Kidney (tissue), 14 donors: ENCODE measurements around the gene SAMD13. TPM values are rescaled to one million over a fixed set of nuclear protein-coding genes. Genes with fewer than 3 reads are reported as not detected.

Experiments used
- DNase-seq, 5 donors: peaks; one replicate each; pipeline ENCODE4 v3.0.0-alpha.2; 2013 to 2020
- FAIRE-seq: peaks from 2 replicates; lab custom pipeline; 2012; peaks lifted over from hg19 to GRCh38; lab: Jason Lieb, UNC
- H3K27ac ChIP-seq, 2 donors: one replicate each; pipeline ENCODE4 v1.7.0; 2013; ENCODE audit warnings: low read depth in 2 of 2, low read length in 2 of 2, inconsistent platforms in 1 of 2
- H3K27me3 ChIP-seq: one replicate; pipeline ENCODE4 v1.7.1; 2013; ENCODE audit warnings: low read length, inconsistent platforms; ENCODE audit not compliant: control insufficient read depth, insufficient read depth
- H3K36me3 ChIP-seq, 3 donors: one replicate each; pipeline versions ENCODE4 v1.7.0 to v1.7.1; 2013; ENCODE audit warnings: low read length in 3 of 3, control low read depth in 1 of 3, inconsistent platforms in 1 of 3; ENCODE audit not compliant: insufficient read depth in 3 of 3, control insufficient read depth in 2 of 3
- H3K4me1 ChIP-seq, 3 donors: one replicate each; pipeline versions ENCODE4 v1.7.0 to v1.7.1; 2013; ENCODE audit warnings: low read length in 3 of 3, inconsistent platforms in 1 of 3, low read depth in 1 of 3; ENCODE audit not compliant: control insufficient read depth in 2 of 3, insufficient read depth in 2 of 3
- H3K4me3 ChIP-seq, 3 donors: one replicate each; pipeline versions ENCODE4 v1.7.0 to v1.8.1; 2013; ENCODE audit warnings: low read length in 3 of 3, control low read depth in 1 of 3, inconsistent platforms in 1 of 3
- H3K9ac ChIP-seq, 3 donors: one replicate each; pipeline versions ENCODE4 v1.7.0 to v1.7.1; 2013; ENCODE audit warnings: low read length in 3 of 3, control low read depth in 1 of 3, inconsistent platforms in 1 of 3
- H3K9me3 ChIP-seq, 3 donors: one replicate each; pipeline versions ENCODE4 v1.7.0 to v1.7.1; 2013; ENCODE audit warnings: low read length in 3 of 3, control low read depth in 1 of 3, inconsistent platforms in 1 of 3; ENCODE audit not compliant: control insufficient read depth in 2 of 3, insufficient read depth in 1 of 3
- CTCF ChIP-seq: IDR thresholded peaks from 3 replicates; pipeline ENCODE4 v1.5.1; 2012; ENCODE audit warnings: mild to moderate bottlenecking, moderate library complexity, borderline replicate concordance; ENCODE audit not compliant: insufficient read depth; ENCODE audit errors: extremely low read depth
- intact Hi-C: fragments of 100-400 bp; cut with DNase I; formaldehyde crosslinking; loops from one replicate; pipeline ENCODE4 v1.11.1; 2022
- polyA plus RNA-seq: library from polyadenylated mRNA; stranded (reverse); fragments of 350-450 nt; fragmentation: Illumina TruSeq; extraction: RNeasy Lipid Tissue Mini Kit (QIAGEN cat#74804); gene quantifications from one replicate; pipeline ENCODE4 v1.2.3, GENCODE V29; 2014; ENCODE audit warnings: low read depth, low replicate concordance; ENCODE audit not compliant: insufficient read depth
- total RNA-seq: library from RNA; stranded (reverse); fragmentation: NEBNext Ultra II Directional; extraction: Animal tissue kit (Norgen Biotek cat#: 25700); gene quantifications from one replicate; pipeline ENCODE4 v1.2.1, GENCODE V29; 2021
- donor health status: control.
- donor health status: control.
- donor health status: control.
- donor health status: control.
- donor health status: control.
- donor health status: DM: yes; HTN: yes; CAD: no.
- donor health status: Normal renal cell carcinoma (clear cell type).

Gene SAMD13
- total and polyA plus RNA-seq, 2 donors from 2014 or later = 2.9 to 4.5 TPM

DNA sequence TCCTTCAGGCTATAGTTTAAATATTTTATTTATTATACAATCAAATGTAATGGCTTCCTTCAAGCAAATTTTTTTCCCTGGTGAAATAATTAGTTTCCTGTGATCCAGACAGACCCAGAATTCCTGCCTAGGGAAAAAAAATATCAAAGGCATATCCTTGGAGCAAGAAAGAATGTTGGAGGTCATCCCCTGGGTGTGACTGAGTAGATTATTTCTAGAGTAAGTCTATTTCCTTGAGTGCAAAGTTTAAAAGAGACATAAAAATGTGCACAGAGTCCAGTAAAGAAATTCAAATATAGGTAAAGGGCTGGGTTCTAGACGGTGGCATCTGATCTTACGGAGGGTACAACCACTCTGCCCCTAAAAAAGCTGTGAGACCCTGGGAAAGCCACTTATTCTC is 32.2 kb upstream of the SAMD13 start:
- FAIRE-seq (no peak), DNase-seq (peak in 2 of 5 donors; percentile 31 to 57)
- TF ChIP-seq CTCF = no peak
- Histone ChIP-seq H3K27me3 (no peaks in the 10 kb centered on the region), H3K4me1 (peaks cover 0 to 6% (median 4%) of the 10 kb centered on the region in 3 donors), H3K4me3 (no peak overlapping the region), H3K9me3 (no peaks in the 10 kb centered on the region), H3K9ac (no peak overlapping the region), H3K27ac (peak overlapping the region in 1 of 2 donors; percentile 30), H3K36me3 (no peaks in the 10 kb centered on the region)
- intact Hi-C loops = no loop called here

- DNase-seq (peak in 4 of 5 donors; percentile 48 to 90 (median 74)), FAIRE-seq (no peak)
- Histone ChIP-seq H3K4me3 (peak overlapping the region in 1 of 3 donors; percentile 13), H3K9me3 (no peaks in the 10 kb centered on the region), H3K9ac (no peak overlapping the region), H3K4me1 (peaks cover 0 to 6% (median 4%) of the 10 kb centered on the region in 3 donors), H3K27ac (no peak overlapping the region), H3K36me3 (no peaks in the 10 kb centered on the region), H3K27me3 (no peaks in the 10 kb centered on the region)
- intact Hi-C loops = no loop called here
- no peak for TF ChIP-seq CTCF
Observed at GRCh38 chr1:84271441-84272151, 29.9 kb upstream of the SAMD13 start.

DNA sequence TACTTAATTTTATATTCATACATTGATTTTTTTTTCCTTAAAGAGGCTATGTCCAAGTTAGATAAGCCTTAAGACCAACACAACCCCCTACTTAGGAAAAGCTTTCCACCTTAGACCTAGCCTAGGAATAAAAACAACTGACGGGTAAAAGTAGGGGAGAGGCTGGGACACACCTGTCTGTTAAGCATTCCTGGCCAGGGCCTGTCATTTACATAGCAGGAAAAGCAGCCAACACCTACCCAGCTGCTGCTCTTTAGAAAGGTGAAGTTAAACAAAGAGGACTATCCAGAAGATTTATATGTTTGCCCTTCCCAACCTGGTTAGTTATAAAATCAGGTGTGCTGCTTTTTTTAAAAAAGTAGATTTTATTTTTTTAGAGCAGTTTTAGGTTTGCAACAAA is 29.1 kb upstream of the SAMD13 start:
- H3K36me3 ChIP-seq = no peaks in the 10 kb centered on the region
- intact Hi-C loops = no loop called here
- no peak overlapping the region for H3K4me3 ChIP-seq
- peaks cover 0 to 6% (median 4%) of the 10 kb centered on the region in 3 donors for H3K4me1 ChIP-seq
- no peaks in the 10 kb centered on the region for H3K9me3 ChIP-seq
- DNase-seq (peak in 2 of 5 donors; percentile 40 to 47), FAIRE-seq (no peak)
- TF ChIP-seq CTCF = no peak
- no peaks in the 10 kb centered on the region for H3K27me3 ChIP-seq
- no peak overlapping the region for H3K27ac ChIP-seq
- no peak overlapping the region for H3K9ac ChIP-seq
